Ureter (tissue), 1 donor: ENCODE measurements around the gene CD81. TPM values are rescaled to one million over a fixed set of nuclear protein-coding genes. Genes with fewer than 3 reads are reported as not detected.

Source experiments
- DNase-seq: peaks from one replicate; pipeline ENCODE4 v3.0.0-alpha.2; 2020; ENCODE audit warnings: low spot score
- total RNA-seq: library from RNA; stranded (reverse); gene quantifications from one replicate; pipeline ENCODE4 v1.2.4, GENCODE V29; 2023
- donor health status: DM: yes; HTN: yes; CAD: no.

The CD81 gene
- total RNA-seq, 1 donor from 2014 or later, result 831 TPM

DNA sequence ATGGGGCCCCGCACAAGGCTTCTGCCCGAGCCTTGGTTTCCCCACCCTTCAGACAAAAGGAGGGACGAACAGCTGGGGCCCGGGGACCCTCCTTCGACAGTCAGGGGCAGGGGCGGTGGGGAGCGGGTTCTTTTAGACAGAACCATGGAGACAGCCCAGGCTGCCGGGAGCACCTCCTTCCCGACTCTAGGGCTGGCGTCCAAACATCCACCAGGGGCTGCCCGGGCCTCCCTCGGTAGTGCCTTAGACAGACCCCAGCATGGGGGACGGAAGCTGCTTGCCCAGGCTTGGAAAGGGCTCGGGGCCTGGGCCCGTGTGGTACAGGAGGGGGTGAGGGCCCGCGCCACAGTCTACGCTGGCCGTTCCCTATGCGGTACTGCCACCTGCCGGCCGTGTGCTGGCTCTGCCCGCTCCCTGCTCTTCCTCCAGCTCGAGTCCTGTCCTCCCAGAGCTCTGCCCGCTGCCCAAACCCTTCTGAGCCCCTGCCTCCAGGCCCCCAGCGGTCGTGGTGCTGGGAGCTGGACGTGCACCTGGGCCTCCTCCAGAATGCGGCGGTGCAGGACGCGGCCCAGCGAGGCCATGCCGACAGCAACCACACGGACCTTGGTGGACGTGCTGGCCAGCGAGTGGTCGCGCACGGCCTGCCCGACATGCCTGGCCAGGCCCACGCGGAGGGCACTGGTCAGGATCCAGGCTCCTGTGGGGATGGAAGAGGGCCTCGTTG, 43.6 kb downstream of the CD81 start:
- DNase-seq, result peak; percentile 76

DNA sequence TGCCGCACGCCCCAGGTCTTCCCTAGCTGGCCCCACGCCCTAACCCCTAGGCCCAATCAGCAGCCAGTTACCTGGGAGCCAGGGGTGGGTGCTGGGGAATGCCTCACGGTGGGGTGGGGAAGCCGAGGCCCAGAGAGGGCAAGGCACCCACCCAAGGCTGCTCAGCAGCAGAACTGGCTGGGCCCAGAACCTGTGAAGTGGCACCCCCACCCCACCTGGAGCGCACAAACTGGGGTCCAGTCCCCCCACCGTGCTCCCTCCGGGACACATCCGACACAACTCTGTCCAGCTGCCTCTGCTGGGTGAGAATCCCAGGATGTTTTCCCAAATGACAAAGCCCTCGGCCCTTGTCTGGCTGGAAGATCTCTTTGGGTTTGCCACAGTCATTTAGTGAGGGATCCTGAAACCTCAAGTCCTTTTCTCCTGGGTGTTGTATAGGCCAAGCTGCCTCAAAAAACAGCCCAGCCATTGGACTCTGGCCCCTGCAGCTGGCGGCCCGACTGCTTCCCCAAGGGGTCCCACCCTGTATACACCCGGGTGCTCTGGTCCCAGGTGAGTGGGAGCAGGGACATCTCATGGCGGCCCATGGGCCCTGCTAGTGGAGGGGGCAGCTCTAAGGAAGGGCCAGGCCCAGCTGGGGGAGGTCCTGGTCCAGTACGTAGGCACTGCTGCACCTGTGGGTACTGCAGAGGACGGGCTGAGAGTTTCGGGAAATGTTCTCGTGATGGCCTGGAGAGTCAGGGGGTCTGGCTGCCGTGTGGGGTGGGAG, 44.3 kb downstream of the CD81 start:
- no peak for DNase-seq

DNA sequence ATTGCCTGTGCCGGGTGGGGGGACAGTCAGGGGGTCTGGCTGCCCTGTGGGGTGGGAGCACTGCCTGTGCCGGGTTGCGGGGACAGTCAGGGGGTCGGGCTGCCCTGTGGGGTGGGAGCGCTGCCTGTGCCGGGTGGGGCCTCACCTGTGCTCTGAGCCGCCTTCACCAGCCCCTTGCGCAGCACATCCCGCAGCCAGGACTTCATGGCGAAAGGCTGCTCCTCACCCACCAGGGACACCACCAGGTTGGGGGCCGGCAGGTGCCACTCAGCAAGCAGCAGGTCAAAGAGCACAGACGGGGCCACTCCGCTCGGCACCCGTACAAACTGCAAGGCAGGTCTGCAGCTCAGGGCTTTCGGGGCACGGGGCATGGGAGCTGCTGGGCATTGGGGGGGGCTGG, 44.9 kb downstream of the CD81 start:
- DNase-seq, result no peak

DNA sequence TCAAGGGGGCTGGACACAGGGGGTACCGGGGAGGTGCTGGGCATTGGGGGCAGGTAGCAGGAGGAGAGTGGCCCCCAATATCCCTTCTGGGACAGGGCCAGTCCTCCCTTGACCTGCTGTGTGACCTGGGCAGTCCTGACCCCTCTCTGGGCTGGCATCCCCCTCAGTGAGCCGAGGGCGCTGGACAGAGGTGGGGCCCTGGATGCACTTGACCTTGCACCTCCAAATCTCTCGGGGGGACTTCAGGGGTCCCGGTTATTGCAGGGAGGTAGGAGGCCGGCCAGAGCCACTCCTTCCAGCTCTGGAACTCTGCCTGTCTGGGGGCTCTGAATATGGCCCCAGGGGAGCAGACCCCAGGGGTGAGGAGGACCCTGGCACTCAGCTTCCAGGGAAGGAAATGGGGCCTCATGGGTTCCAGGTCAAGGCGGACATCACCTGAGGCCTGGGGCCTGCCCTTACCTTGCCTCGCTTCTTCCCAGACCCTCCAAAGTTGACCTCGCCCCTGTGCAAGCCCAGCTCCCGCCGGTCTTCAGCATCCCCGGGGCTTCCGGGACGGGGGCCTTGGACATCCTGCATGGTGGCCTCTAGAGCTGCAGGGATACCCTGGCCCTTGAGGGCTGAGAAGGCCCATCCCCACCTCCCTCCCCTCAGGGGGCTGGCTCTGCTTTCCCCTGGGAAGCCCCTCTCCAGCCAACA, 45.5 kb downstream of the CD81 start:
- no peak for DNase-seq

DNA sequence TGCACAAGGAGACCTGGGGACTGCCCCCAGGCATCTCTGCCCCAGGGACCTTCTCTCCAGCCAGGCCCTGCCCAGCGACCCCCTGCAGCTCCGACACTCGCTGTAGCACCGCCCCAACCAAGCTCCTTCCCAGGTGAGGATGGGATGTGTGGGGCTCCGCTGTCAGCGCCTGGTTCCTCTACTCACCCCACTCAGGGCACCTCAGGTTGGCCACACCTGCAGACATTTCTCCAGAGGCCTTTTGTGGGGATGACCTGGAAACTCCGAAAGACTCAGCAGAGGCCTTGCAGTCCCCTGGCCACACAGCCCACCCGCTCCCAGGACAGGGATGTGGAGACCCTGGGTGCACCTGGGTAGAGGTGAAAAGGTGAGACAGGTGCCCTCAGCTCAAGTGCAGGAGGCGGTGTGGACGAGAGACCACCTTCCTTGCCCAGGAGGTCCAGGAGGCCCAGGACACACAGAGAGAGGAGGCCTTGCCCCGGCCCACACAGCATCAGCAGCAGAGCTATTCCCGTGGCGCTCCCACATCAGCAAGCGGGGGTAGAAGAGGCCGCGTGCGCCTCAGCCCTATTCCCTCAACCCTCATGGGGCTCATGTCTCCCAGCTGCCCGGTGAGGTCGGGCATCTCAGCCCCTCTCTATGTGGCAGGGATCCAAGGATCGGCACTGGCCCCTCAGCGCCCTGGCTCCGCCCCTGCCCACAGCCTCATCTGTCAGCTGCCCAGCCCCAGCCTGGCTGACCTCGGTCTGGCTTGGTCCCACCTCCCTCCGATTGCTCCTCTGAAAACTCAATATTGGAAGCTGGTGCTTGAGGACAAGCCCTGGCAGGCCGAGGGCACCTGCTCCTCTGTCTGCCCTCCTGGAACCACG, 46.3 kb downstream of the CD81 start:
- no peak for DNase-seq

DNA sequence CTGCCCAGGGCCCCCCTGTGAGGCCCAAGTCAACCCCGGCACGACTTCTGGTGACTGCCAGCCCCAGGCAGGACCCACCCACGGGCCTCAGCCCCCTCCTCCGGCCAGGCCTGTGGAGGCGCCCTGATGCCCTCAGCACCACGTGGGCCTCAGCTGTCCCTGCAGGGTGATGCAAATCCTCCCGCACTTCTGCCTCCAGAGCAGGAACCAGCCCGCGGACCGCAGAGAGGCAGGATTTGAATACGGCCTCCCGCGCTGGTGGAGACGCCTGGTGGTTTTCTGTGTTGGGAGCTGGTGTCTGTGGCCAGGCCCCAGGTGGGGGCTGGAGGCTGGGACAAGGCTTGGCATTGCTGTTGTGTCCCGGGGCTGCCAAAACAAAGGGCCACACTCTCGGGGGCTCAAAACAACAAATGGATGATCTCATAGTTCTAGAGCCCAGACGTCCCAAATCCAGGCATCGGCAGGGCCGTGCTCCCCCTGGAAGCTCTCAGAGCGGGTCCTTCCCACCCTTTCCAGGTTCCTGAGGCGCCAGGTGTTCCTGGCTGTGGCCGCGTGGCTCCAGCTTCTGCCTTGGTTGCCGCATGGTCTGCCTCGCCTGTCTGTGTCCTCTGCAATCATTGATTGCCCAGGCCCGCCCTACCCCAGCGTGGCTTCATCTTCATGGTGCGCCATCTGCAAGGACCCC, 47.8 kb downstream of the CD81 start:
- DNase-seq, result no peak

DNA sequence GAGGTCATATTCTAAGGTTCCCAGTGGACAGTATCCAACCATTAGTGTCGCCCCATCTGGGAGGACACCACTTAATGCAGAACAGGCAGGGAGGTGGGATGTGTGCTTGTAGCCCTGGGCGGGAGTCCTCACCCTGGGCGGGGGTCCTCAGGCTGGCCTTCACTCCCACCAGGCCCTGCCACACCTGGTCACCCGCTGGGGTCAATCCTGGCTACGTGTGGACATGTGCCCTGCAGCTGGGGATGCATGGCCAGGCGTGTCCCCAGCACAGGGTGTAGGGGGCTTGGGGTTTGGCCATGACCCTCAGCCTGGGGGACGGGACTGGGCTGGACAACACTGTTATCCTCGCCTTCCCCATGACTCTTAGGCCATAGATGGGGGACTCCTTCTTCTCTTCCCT, 48.4 kb downstream of the CD81 start:
- no peak for DNase-seq

DNA sequence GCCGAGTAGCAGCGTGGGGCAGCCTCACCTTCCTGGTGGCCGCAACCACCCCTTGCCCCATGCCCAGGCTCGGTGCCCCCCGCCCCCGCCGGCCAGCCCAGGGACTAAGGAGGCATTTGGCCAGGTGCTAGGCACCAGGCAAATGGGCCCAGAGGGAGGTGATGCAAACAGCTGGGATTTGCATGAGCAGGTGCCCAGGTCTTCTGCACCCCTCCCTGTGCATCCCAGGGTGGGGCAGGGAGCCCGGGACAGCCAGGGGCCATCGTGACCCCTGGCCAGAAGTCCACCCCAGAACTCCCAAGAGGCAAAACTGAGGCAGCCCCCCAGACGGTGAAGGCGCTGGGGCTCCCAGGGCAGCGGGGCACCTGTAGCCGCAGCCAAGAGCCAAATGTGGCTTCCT, 49.1 kb downstream of the CD81 start:
- no peak for DNase-seq

DNA sequence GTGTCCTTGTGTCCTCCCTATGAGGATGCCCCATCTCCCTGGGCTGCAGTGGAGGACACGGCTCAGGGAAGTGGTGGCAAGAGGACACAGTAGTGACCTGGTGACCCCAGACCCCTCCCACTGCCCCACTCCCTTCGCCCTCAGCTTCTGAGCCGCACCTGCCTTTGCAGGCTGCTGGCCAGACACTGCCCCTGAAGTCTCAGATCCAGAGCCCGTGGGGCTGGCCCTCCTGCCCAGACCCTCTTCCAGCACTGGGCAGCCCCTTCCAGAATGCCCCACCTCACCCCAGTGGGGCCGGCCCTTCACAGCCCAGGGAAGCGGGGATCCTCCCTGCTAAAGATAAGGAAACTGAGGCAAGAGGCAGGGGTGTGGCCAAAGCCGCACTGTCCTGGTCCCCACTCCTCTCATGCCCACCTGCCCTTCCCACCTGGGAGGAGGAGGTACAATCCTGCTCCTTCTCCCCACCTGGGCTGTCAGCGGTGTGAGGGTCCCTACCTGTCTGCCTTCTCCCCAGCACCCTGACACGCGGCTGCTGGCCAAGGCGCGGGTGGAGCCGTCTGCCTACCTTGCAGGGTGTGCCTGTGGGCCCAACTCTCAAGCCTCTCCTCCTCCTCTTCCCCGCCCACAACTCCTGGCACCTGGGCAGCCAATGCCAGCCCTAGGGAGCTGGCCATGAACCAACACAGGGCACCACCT, 49.9 kb downstream of the CD81 start:
- peak; percentile 73 for DNase-seq

DNA sequence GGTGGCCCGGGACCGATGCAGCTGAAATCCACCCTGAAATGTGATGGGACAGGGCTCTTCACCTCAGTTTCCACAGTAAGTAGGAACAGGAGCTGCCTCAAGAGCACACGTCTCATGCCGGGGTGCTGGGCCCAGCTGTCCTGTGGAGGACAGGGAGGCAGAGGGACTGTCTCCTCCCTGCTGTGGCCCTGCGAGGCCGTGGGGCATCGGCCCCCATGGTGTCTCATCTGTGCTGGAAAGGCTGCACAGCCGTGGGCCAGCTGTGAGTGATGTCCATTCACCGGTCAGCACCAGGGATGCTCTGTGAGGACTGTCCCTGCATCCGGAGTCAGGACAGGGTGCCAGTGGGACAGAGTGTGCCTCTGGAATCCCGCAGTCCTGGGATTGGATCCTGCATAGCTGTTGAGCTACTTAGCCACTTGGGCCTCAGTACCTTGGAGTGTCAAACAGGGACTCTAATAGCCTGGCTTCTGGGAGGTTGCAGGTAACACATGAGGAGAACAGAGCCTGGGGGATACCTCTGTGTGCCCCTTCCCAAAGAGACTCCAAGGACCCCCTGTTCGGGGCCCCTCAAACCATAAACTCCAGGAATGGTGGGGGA, 50.7 kb downstream of the CD81 start:
- DNase-seq, result no peak

DNA sequence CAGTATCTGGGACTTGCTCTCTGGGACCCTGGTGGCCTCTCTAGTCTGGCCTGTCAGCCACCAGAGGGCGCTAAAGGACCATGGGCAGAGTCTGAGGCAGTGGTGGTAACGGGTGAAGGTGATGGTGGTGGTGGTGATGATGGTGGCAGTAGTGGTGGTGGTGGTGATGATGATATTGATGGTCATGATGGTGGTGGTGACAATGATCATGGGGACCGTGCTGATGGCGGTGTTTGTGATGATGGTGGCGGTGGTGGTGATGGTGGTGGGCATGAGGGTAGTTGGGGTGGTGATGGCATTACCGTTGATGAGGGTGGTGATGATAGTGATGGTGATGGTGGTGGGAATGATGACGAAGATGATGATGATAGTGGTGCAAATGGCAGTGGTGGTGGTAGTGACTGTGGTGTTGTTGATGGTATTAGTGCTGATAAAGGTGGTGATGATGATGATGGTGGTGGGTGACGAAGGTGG, 51.2 kb downstream of the CD81 start:
- peak; percentile 80 for DNase-seq

DNA sequence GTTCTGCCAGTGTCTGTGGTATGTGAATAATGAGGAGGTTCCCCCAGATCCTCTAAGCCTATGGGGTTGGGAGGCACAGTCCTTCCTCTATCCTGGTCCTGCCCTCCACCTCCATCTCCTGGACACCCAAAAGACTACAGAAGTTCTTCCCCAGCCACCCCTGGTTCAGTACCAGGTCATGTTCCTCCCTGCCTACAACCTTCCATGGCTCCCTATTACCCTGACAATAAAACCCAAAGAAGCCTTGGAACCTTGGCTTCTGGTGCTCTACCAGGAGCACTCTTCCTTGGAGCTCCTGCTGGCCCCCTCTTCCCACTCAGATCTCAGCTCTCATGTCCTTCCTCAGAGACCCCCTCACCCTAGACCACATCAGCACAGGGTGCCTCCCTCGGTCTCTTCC, 54.3 kb downstream of the CD81 start:
- DNase-seq, result no peak

DNA sequence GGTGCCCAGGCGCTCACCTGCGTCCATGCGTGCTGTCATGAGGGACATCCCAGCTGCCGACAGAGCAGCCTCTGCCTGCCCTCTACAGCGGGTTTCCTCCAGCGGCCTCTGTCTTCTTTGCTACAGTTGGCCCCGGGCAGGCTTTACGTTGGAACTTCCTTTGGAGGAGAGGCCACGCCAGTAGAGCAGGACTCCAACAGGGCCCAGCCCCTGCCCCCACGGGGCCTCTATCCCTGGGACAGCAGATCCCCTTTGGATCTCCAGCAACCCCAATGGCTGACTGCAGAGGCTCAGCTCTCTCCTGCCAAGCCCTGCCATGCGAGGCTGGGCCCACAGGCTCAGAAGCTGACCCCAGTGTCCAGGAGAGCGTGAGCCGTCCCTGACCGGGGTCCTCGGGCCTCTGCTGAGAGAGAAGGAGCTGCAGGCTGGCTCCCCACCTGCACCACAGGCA, 55.1 kb downstream of the CD81 start:
- DNase-seq, result no peak

DNA sequence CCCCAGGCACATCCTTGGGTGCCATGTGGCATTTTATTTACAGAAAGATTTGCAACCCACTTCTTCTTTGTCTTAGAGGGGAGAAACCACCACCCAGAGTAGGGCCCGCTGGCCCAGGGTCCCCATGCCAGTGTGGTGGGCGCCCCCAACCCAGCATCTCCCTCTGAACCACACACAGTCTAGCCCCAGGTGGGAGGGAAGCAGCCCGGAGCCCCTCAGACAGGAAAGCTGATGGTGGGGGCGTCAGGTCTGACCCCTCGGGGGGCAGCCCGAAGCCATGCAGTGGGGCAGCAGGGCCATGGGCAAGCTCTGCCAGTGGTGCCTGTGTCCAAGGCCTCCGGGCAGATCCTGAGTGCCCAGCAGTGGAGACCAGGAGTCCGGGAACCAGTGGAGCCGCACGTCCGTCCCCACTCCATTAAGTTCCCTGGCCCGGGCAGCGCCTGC, 55.5 kb downstream of the CD81 start:
- no peak for DNase-seq

DNA sequence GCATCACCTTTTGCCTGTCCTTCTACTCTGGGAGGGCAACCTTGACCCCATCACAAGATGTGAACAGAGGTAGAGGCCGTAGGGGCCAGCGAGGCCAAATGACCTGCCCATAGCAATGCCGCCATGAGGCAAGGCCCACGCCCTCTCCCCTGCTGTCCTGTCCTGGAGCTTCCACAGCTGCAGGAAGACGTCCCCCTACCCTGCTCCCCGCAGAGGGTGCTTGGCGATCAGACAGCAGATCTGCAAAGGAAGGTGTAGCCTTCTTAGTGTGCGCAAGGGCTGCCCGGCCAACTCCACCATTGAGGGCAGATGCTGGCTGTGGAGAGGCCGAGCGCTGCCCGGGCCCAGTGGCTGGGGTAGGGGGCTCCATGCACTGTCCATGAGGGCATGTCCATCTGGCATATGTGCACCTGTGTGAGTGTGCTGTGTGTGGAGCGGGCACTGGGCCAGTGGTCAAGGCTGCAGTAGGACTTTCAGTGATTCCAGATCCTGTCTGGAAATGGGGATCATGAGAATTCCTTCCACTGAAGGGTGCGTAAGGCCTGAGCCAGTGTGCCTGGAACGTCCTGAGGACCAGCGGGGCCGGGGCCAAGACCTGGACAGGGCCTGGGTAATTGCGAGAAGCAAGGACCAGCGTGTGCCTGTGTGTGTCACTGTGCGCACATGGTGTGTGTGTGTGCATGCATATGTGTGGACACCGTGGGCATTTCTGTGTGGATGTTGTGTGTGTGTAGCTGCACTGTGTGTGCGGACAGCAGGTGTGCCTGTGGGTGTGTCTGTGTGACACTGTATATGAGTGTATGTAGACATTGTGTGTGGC, 56.2 kb downstream of the CD81 start:
- no peak for DNase-seq

DNA sequence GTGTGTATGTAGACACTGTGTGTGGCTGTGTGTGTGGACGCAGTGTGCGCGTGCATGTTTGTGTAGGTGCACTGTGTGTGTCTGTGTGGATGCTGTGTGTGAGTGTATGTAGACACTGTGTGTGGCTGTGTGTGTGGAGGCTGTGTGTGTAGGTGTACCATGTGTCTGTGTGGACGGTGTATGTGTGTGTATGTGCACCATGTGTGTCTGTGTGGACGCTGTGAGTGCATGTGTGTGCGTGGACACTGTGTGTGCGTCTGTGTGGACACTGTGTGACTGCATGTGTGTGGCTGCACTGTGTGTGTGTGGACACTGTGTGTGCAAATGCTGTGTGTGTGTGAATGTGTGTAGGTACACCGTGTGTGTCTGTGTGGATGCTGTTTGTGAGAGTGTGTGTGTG, 56.9 kb downstream of the CD81 start:
- no peak for DNase-seq

DNA sequence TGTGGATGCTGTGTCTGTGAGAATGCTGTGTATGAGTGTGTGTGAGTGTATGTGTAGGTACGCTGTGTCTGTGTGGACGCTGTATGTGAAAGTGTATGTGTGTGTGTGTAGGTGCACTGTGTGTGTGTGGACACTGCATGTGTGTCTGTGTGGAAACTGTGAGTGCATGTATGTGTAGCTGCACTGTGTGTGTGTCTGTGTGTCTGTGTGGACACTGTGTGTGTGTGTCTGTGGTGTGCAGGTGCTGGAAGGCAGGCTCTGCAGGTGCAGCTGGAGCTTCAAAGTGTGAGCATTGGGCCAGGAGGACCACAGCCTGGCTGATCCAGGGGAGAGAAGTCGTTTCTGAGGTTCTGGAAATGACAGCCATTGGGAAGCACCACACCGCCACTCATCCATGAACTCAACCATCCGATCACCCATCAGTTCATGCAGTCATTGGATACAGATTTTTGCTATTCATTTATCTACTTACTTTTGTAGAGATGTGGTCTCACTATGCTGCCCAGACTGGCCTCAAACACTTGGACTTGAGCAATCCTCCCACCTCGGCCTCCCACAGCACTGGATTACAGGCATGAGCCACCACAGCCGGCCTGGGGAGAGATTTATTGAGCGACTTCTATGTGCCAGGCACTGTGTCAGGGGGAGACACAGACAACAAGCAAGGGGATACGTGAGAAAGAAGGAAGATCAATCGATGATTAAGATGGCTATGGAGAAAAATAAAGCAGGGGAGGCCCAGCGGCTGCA, 57.6 kb downstream of the CD81 start:
- no peak for DNase-seq

DNA sequence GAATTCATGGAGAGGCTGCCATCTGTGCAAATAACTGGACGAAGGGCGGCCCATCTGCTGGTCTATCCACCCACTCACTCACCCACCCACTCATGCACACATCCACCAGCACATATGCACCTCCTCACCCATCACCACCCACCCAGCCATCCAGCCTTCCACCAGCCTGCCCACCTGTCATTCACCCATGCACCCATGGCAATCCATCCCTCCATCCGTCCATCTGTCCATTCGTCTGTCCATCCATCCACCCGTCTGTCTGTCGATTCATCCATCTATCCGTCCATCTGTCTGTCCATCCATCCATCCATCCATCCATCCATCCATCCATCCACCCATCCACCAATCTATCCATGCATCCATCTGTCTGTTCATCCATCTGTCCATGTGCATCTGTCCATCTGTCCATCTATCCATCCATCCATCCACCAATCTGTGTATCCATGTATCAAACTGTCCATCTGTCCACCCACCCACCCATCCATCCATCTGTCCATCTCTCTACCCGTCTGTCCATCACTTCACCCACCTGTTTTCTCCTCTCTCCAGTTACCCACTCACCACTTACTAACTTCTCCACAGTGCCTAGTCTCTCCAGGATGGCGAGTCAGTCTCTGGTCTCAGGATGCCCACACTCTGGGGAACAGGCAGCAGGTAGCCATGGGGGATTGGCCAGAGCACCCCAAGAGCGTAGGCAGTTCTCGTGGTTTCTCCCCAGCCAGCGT, 58.3 kb downstream of the CD81 start:
- no peak for DNase-seq
